ENCODE results near the gene GIMAP8. TPM values are rescaled to one million over a fixed set of nuclear protein-coding genes. Genes with fewer than 3 reads are reported as not detected.

GIMAP8 gene
- total and polyA plus RNA-seq, 2 experiments from 2014 or later = 0.06 TPM; not detected in 1

- no peak for TF ChIP-seq ZNF462 (CRISPR knock-in tag; IDR thresholded peaks at IDR 0.05)
- TF ChIP-seq REST (IDR thresholded peaks at IDR 0.05; ENCODE audit: unreplicated experiment) = no peak
- no peak for TF ChIP-seq NANOG (IDR thresholded peaks at IDR 0.05; ENCODE audit: borderline replicate concordance)
- no peak for TF ChIP-seq POLR2AphosphoS5 (IDR thresholded peaks at IDR 0.05; ENCODE audit: low read depth)
- TF ChIP-seq STAT1 (IDR thresholded peaks at IDR 0.05; ENCODE audit: unreplicated experiment) = no peak
- no peak for TF ChIP-seq EZH2 (IDR thresholded peaks at IDR 0.05; ENCODE audit: low read depth, unreplicated experiment)
- no peak for TF ChIP-seq JUNB (IDR thresholded peaks at IDR 0.05; ENCODE audit: unreplicated experiment)
- TF ChIP-seq EZH2phosphoT487 (IDR thresholded peaks at IDR 0.05; ENCODE audit: unreplicated experiment) = no peak
- TF ChIP-seq ZNF114 (CRISPR knock-in tag; IDR thresholded peaks at IDR 0.05) = no peak
These were observed 26.6 kb downstream of the GIMAP8 start (continued) for GRCh38 chr7:150476819-150477631.

All from GM23338 (cell line).